Activated CD4-positive, alpha-beta memory T cell treated with anti-CD3 and anti-CD28 coated beads for 36 hours (primary cell): ENCODE results near the gene PPP1R10. TPM values are rescaled to one million over a fixed set of nuclear protein-coding genes. Genes with fewer than 3 reads are reported as not detected.
"Not testable (repeated sequence)": the region's sequence is repeated elsewhere in the genome, so short reads cannot be mapped to it uniquely, and the experiment has no call there.

Experiments
- CTCF ChIA-PET: fragments of 350-600 bp; sonication (Branson Sonifier 250); formaldehyde crosslinking; loops from one replicate; lab custom pipeline; 2021; ENCODE audit warnings: antibody characterized with exemption, inconsistent platforms; lab: Charles Lee
- POLR2A ChIA-PET: fragments of 350-600 bp; sonication (Branson Sonifier 250); formaldehyde crosslinking; loops from one replicate; lab custom pipeline; 2021; ENCODE audit warnings: antibody characterized with exemption; lab: Charles Lee
- DNase-seq: peaks from one replicate; pipeline ENCODE4 v3.0.0-alpha.2; 2020
- H3K27ac Mint-ChIP-seq: one replicate; pipeline ENCODE4 v1.8.0; 2021; ENCODE audit warnings: mixed read lengths
- H3K27me3 Mint-ChIP-seq: one replicate; pipeline ENCODE4 v1.8.0; 2021; ENCODE audit warnings: mixed read lengths
- H3K36me3 Mint-ChIP-seq: one replicate; pipeline ENCODE4 v1.8.0; 2021; ENCODE audit warnings: mixed read lengths
- H3K4me1 Mint-ChIP-seq: one replicate; pipeline ENCODE4 v1.8.0; 2021; ENCODE audit warnings: low read depth, mixed read lengths
- H3K4me3 Mint-ChIP-seq: one replicate; pipeline ENCODE4 v1.8.0; 2021; ENCODE audit warnings: mild to moderate bottlenecking, mixed read lengths
- H3K9me3 Mint-ChIP-seq: one replicate; pipeline ENCODE4 v1.8.0; 2021; ENCODE audit warnings: mixed read lengths
- intact Hi-C: fragments of 100-400 bp; cut with micrococcal nuclease; formaldehyde crosslinking; loops from one replicate; pipeline ENCODE4 v1.15.1; 2023
- total RNA-seq, 2 experiments: library from RNA; stranded (reverse); gene quantifications; one replicate each; pipeline ENCODE4 v1.2.3, GENCODE V29; 2021

The PPP1R10 gene
- total RNA-seq, 2 experiments from 2014 or later, result 64.5 to 67.4 TPM

DNA sequence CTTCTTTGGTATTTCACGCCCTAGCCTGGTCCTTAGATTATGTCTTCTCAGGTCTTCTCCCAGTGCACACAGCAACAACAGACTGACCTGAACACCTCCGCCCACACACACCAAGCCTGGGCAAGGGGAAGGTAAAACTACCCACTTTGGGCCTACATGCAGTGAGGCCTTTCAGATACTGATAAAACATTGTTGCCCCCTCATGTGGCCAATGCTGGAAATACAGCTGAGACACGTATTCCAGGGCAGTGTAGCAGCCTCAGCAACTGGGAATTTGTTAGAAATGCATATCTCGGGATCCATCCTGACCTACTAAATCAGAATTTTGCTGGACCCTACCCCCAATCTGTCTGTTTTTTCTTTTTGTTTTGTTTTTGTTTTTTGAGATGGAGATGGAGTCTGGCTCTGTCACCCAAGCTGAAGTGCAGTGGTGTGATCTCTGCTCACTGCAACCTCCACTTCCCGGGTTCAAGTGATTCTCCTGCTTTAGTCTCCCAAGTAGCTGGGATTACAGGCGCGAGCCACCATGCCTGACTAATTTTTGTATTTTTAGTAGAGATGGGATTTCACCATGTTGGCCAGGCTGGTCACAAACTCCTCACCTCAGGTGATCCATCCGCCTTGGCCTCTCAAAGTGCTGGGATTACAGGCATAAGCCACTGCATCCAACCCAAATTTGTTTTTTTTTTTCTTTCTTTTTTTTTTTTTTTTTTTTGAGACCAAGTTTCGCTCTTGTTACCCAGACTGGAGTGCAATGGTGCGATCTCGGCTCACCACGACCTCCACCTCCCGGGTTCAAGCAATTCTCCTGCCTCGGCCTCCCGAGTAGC lies 19.5 kb downstream of the PPP1R10 start:
- H3K4me3 Mint-ChIP-seq, result not testable (repeated sequence)

GRCh38 chr6:30592287-30592686 lies 24.8 kb downstream of the PPP1R10 start:
- POLR2A ChIA-PET, result no interaction called here
- Mint-ChIP-seq H3K27me3 (no peaks in the 10 kb centered on the region), H3K27ac (no peak overlapping the region)

More for the DNA sequence above, 19.5 kb downstream of the PPP1R10 start:
- H3K4me1 Mint-ChIP-seq, H3K9me3 Mint-ChIP-seq, H3K27me3 Mint-ChIP-seq: not testable (repeated sequence)
- H3K36me3 Mint-ChIP-seq, result peaks cover 23% of the 10 kb centered on the region
- intact Hi-C loops, result loop anchor here (1.0 to 2.0 kb wide), 3 partner anchors 53 to 144 kb away; no protein-coding TSS in a partner anchor
- peak overlapping the region; percentile 63 for H3K27ac Mint-ChIP-seq
- POLR2A ChIA-PET, result interaction anchor here (0.7 to 5.9 kb wide), 16 partner anchors 10 to 144 kb away, joined by 3 to 35 read pairs (median 4); partner anchors contain the start of genes C6orf136, MRPS18B and PPP1R10
- CTCF ChIA-PET, result interaction anchor here (0.6 to 6.0 kb wide), 37 partner anchors 9 to 490 kb away, joined by 3 to 98 read pairs (median 6); partner anchors contain the start of genes ABCF1, C6orf136, DHX16 and PRR3
- peak; percentile 85 for DNase-seq

GRCh38 chr6:30591008-30591407 lies 26.0 kb downstream of the PPP1R10 start:
- Mint-ChIP-seq H3K36me3 (peaks cover 44% of the 10 kb centered on the region), H3K4me3 (no peak overlapping the region), H3K4me1 (no peaks in the 10 kb centered on the region), H3K9me3 (no peaks in the 10 kb centered on the region), H3K27ac (no peak overlapping the region), H3K27me3 (no peaks in the 10 kb centered on the region)
- CTCF ChIA-PET, result interaction anchor here (1.3 to 1.7 kb wide), 3 partner anchors 50 to 108 kb away, joined by 4 to 8 read pairs (median 6); no protein-coding TSS in a partner anchor
- POLR2A ChIA-PET, result no interaction called here
- no peak for DNase-seq
- intact Hi-C loops, result no loop called here

More at GRCh38 chr6:30592287-30592686, 24.8 kb downstream of the PPP1R10 start:
- Mint-ChIP-seq H3K4me1 (peaks cover 4% of the 10 kb centered on the region), H3K36me3 (peaks cover 39% of the 10 kb centered on the region), H3K4me3 (no peak overlapping the region), H3K9me3 (no peaks in the 10 kb centered on the region)
- no peak for DNase-seq
- intact Hi-C loops, result no loop called here
- CTCF ChIA-PET, result interaction anchor here (1.4 to 2.2 kb wide), 3 partner anchors 51 to 139 kb away, joined by 4 to 6 read pairs (median 4); no protein-coding TSS in a partner anchor

DNA sequence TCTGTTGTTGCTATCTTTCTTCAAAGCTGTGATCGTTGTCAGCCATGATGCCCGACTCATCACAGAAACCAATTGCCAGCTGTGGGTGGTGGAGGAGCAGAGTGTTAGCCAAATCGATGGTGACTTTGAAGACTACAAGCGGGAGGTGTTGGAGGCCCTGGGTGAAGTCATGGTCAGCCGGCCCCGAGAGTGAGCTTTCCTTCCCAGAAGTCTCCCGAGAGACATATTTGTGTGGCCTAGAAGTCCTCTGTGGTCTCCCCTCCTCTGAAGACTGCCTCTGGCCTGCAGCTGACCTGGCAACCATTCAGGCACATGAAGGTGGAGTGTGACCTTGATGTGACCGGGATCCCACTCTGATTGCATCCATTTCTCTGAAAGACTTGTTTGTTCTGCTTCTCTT lies 26.5 kb downstream of the PPP1R10 start:
- Mint-ChIP-seq H3K27me3 (no peaks in the 10 kb centered on the region), H3K27ac (no peak overlapping the region), H3K4me3 (no peak overlapping the region), H3K9me3 (no peaks in the 10 kb centered on the region), H3K36me3 (peaks cover 46% of the 10 kb centered on the region), H3K4me1 (no peaks in the 10 kb centered on the region)
- no peak for DNase-seq
- ChIA-PET POLR2A (no interaction called here), CTCF (interaction anchor here (1.2 to 1.7 kb wide), 4 partner anchors 8 to 107 kb away, joined by 3 to 8 read pairs (median 5); no protein-coding TSS in a partner anchor)
- intact Hi-C loops, result no loop called here

GRCh38 chr6:30589754-30590358 lies 27.2 kb downstream of the PPP1R10 start:
- no peak for DNase-seq
- H3K36me3 Mint-ChIP-seq, result peaks cover 51% of the 10 kb centered on the region
- no peaks in the 10 kb centered on the region for H3K27me3 Mint-ChIP-seq
- H3K4me1 Mint-ChIP-seq, result no peaks in the 10 kb centered on the region
- CTCF ChIA-PET, result interaction anchor here (1.2 to 1.7 kb wide), 3 partner anchors 9 to 106 kb away, joined by 3 to 8 read pairs (median 6); no protein-coding TSS in a partner anchor
- H3K4me3 Mint-ChIP-seq, result no peak overlapping the region
- H3K9me3 Mint-ChIP-seq, result no peaks in the 10 kb centered on the region
- H3K27ac Mint-ChIP-seq, result no peak overlapping the region
- POLR2A ChIA-PET, result no interaction called here
- intact Hi-C loops, result no loop called here

GRCh38 chr6:30583921-30584320 lies 33.1 kb downstream of the PPP1R10 start:
- H3K27ac Mint-ChIP-seq, result no peak overlapping the region
- no peaks in the 10 kb centered on the region for H3K4me1 Mint-ChIP-seq
- H3K27me3 Mint-ChIP-seq, result no peaks in the 10 kb centered on the region
- H3K36me3 Mint-ChIP-seq, result peaks cover 67% of the 10 kb centered on the region
- POLR2A ChIA-PET, result interaction anchor here (0.6 to 3.3 kb wide), 2 partner anchors 14 to 24 kb away, joined by 5 to 11 read pairs; no protein-coding TSS in a partner anchor
- intact Hi-C loops, result no loop called here
- DNase-seq, result no peak
- CTCF ChIA-PET, result interaction anchor here (0.8 to 2.3 kb wide), 4 partner anchors 12 to 42 kb away, joined by 3 to 9 read pairs (median 6); no protein-coding TSS in a partner anchor
- no peak overlapping the region for H3K4me3 Mint-ChIP-seq
- no peaks in the 10 kb centered on the region for H3K9me3 Mint-ChIP-seq

DNA sequence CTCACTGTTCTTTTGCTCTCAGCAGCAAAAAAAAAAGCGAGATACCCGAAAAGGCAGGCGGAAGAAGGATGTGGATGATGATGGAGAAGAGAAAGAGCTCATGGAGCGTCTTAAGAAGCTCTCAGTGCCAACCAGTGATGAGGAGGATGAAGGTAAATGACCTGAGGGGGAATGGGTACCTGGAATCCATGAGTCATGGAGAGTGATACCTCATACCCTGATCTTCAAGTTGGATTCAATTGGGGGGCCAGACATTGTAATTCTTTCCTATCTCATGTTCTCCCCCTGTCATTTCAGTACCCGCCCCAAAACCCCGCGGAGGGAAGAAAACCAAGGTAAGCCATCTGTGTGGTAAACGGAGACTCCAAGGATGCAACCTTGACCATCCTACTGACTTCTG lies 39.0 kb downstream of the PPP1R10 start:
- DNase-seq, result no peak
- intact Hi-C loops, result no loop called here
- H3K36me3 Mint-ChIP-seq, result peaks cover 59% of the 10 kb centered on the region
- H3K27me3 Mint-ChIP-seq, result no peaks in the 10 kb centered on the region
- CTCF ChIA-PET, result interaction anchor here (0.6 to 2.9 kb wide), 9 partner anchors 9 to 244 kb away, joined by 3 to 12 read pairs (median 5); no protein-coding TSS in a partner anchor
- no peak overlapping the region for H3K27ac Mint-ChIP-seq
- POLR2A ChIA-PET, result interaction anchor here (1.2 kb wide), 2 partner anchors 35 to 37 kb away, joined by 3 read pairs; no protein-coding TSS in a partner anchor
- H3K4me1 Mint-ChIP-seq, result peaks cover 30% of the 10 kb centered on the region
- H3K4me3 Mint-ChIP-seq, result no peak overlapping the region
- H3K9me3 Mint-ChIP-seq, result no peaks in the 10 kb centered on the region

GRCh38 chr6:30573113-30573512 lies 43.9 kb downstream of the PPP1R10 start:
- peak overlapping the region; percentile 53 for H3K27ac Mint-ChIP-seq
- peaks cover 28% of the 10 kb centered on the region for H3K36me3 Mint-ChIP-seq
- intact Hi-C loops, result loop anchor here (5.0 kb wide), 1 partner anchor 109 kb away; no protein-coding TSS in a partner anchor
- CTCF ChIA-PET, result interaction anchor here (0.9 to 2.3 kb wide), 5 partner anchors 24 to 157 kb away, joined by 3 to 10 read pairs (median 4); no protein-coding TSS in a partner anchor
- POLR2A ChIA-PET, result no interaction called here
- H3K9me3 Mint-ChIP-seq, result no peaks in the 10 kb centered on the region
- H3K4me1 Mint-ChIP-seq, result peaks cover 70% of the 10 kb centered on the region
- no peaks in the 10 kb centered on the region for H3K27me3 Mint-ChIP-seq
- no peak for DNase-seq
- H3K4me3 Mint-ChIP-seq, result peak overlapping the region; percentile 94

GRCh38 chr6:30572148-30572547 lies 44.9 kb downstream of the PPP1R10 start:
- Mint-ChIP-seq H3K27ac (peak overlapping the region; percentile 94), H3K9me3 (no peaks in the 10 kb centered on the region), H3K36me3 (peaks cover 19% of the 10 kb centered on the region), H3K4me1 (peaks cover 66% of the 10 kb centered on the region), H3K27me3 (no peaks in the 10 kb centered on the region), H3K4me3 (peak overlapping the region; percentile 94)
- no peak for DNase-seq
- intact Hi-C loops, result loop anchor here (5.0 kb wide), 1 partner anchor 110 kb away; no protein-coding TSS in a partner anchor
- ChIA-PET CTCF (no interaction called here), POLR2A (no interaction called here)

GRCh38 chr6:30571762-30572082 lies 45.3 kb downstream of the PPP1R10 start:
- peaks cover 64% of the 10 kb centered on the region for H3K4me1 Mint-ChIP-seq
- ChIA-PET CTCF (interaction anchor here (0.7 to 2.1 kb wide), 9 partner anchors 15 to 118 kb away, joined by 3 to 15 read pairs (median 4); partner anchors contain the start of gene PRR3), POLR2A (interaction anchor here (0.6 to 3.7 kb wide), 12 partner anchors 14 to 163 kb away, joined by 3 to 28 read pairs (median 4); partner anchors contain the start of genes GNL1, MRPS18B, PPP1R10 and PRR3)
- peak overlapping the region; percentile 94 for H3K27ac Mint-ChIP-seq
- peak overlapping the region; percentile 94 for H3K4me3 Mint-ChIP-seq
- no peaks in the 10 kb centered on the region for H3K27me3 Mint-ChIP-seq
- peaks cover 15% of the 10 kb centered on the region for H3K36me3 Mint-ChIP-seq
- DNase-seq, result no peak
- intact Hi-C loops, result loop anchor here (1.0 to 5.0 kb wide), 4 partner anchors 15 to 145 kb away; partner anchors contain the start of genes GNL1, MDC1, MRPS18B and PPP1R10
- H3K9me3 Mint-ChIP-seq, result no peaks in the 10 kb centered on the region
